Measurements from ENCODE around the gene TM6SF1.
A peak's percentile ranks its signal among the peaks of the same experiment; 100 is the strongest.
"Not testable (repeated sequence)": the region's sequence is repeated elsewhere in the genome, so short reads cannot be mapped to it uniquely, and the experiment has no call there.

TM6SF1 gene

GRCh38 chr15:83106994-83107840 is at the start of gene TM6SF1:
TSS of gene TM6SF1 (plus strand) at chr15:83107645. CDS start at chr15:83107681, 36 bp downstream.
- DNase-seq (ENCODE audit: low read depth in 4 of 4, low spot score in 1 of 4): no peak

DNA sequence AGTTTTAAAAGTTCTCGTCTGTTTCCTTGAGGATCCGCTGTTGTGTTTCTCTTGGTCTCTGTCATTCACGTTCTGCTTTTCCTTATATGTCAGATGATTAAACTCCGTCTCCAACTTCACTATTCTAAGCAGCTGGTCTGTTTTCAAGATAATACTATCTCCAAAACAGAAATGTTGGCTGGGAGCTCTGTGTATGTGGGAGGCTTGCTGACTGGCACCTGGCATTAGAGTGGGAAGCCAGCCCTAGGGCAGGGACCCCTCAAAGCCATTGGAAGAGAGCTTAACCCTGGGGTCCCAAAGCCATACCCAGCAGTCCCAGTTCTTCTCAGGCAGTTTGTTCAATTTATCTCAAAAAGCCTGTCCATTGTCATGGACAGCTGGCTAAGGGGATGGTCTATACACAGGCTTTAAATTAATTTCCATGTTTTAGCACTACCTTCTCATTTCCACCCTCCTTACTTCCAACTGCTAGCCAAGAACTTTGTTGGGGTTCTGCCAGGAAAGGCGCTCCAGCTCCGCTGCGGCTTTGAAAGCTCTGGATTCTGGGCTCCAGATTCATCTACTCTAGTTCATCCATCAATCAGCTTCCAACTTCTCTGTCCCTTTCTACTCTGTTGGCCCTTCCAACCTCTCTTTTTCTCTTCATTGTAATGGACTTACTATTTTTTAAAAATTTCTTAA is 49.6 kb upstream of the TM6SF1 start:
- no peak for DNase-seq (ENCODE audit: low read depth in 4 of 4, low spot score in 1 of 4)

- DNase-seq (ENCODE audit: low read depth in 4 of 4, low spot score in 1 of 4): no peak
These were observed 45.8 kb upstream of the TM6SF1 start for GRCh38 chr15:83061680-83062079.

GRCh38 chr15:83062768-83063180 is 44.7 kb upstream of the TM6SF1 start:
- DNase-seq (ENCODE audit: low read depth in 4 of 4, low spot score in 1 of 4): no peak

- no peak for DNase-seq (ENCODE audit: low read depth in 4 of 4, low spot score in 1 of 4)
These were observed 43.9 kb upstream of the TM6SF1 start for GRCh38 chr15:83063551-83063950.

DNA sequence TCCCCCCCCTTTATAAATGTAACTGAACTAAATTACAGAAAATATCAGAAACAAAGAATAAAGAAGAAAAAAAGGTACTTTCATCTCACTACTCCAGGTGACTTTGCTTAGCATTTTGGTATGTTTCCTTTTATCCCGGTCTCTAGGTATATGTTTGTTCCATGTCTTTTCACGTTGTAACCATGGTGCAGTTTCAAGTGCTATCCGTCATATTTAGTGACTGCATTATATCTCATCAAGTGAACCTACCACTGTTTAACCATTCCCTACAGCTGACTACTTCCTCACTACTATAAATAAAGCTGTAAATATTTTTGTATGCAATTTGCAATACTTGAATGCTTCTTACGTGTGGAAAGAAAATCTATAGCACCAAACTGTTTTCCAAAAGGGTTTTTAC is 42.6 kb upstream of the TM6SF1 start:
- no peak for DNase-seq (ENCODE audit: low read depth in 4 of 4, low spot score in 1 of 4)

GRCh38 chr15:83065431-83065830 is 42.0 kb upstream of the TM6SF1 start:
- no peak for DNase-seq (ENCODE audit: low read depth in 4 of 4, low spot score in 1 of 4)

DNA sequence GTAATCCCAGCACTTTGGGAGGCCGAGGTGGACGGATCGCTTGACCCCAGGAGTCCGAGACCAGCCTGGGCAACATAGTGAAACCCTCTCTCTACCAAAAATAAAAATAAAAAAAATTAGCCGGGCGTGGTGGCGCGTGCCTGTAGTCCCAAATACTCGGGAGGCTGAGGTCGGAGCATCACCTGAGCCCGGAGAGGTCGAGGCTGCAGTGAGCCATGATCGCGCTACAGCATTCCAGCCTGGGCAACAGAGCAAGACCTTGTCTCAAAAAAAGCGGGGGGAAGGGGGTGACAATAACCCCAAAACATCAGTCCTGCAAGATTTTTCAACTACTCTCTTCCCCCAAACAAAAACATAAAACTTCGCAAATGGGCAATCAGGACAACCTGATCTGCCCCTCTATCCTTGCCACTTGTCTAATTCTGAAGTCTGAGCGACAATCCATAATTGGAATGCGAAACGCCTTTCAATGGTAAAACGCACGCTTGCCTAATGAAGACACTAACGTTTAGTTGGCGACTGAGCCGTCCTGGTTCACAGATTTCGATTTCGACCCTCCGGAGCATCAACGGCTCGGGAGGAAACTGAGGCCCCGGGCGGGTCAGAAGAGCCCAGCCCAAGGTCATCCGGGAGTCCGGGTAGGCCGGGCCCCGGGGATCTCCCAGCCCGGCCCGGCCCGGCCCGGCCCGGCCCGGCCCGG is 41.3 kb upstream of the TM6SF1 start:
- DNase-seq (ENCODE audit: low read depth in 4 of 4, low spot score in 1 of 4): no peak

DNA sequence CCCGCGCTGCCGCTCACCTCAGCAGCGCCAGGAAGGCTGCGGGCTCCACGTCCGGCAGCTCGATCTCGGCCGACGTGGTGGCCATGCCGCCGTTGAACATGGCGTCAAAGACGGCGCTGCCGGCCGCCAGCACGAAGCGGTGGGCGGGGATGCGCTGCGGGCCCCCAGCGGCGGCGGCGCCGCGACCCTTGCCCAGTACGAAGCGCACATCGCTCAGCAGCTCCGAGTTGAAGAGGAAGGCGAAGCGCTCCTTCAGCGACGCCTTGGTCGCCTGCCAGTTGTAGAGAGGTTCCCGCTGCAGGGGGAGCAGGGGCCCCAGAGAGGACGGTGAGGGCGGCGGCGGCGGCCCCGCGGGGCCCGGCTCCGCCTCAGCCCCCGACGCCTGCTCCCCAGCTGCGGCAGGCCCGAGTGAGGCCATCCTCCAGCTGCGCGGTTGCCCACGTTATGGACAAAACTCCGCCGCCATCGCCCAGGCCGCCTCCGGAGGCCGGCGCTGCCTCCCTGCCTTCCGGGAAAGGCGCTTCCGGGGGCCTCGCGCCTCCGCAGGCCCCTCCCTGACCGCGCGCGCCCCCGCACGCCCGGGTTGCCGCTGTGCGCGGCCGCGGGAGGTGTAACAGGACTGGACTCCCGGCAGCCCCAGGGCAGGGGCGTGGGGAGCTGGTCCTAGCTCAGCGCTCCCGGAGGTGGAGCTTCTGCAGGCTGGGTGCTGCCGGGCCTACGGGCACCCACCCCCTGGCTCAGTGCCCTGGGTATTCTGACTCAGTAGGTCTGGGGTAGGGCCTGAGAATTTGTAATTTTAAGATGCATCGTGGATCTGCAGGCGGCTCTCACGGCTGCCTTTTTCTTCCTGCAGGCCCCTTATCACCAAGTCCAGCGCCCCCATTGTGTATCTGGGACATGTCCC is 40.5 kb upstream of the TM6SF1 start, which contains the start of gene BTBD1:
TSS of gene BTBD1 (minus strand) at position 519 of the 904 bp plus-strand sequence. CDS start at position 418, 101 bp downstream.
- DNase-seq (ENCODE audit: low read depth in 4 of 4, low spot score in 1 of 4): peak; percentile 61 to 91 (median 74)

DNA sequence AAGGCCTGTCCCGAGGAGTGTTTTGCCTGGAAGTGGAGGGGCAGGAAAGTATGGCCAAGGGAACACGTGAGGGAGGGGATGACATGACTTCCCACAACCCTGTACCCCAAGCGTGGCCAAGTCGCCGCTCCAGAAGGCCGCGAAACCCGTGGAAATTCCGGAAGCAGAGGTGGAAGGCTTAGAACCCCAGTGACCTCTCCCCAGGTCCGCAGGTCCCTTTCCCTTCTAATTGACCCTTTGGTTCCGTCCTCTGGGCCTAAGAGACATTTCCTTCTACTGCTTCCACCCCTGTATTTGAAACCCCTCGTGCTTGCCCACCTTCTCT is 39.8 kb upstream of the TM6SF1 start:
- DNase-seq (ENCODE audit: low read depth in 4 of 4, low spot score in 1 of 4): no peak

DNA sequence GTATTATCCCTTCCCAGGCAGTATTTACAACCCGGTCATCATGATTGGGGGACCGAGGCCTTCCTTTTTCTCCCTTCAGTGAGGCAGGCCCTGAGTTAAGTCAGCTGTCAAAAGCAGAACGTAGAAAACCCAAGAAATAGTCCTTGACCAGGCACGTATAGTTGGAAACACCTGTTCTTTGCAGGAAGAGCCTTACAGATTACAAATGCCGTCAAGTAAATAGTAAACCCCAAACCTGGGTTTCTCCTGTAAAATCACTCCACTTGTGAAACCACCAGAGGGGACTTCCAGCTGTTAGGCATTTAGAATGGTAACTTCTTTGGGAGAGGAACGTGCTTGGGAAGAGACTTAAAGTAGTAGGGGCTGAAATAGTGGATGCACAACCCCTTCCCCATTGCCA is 39.4 kb upstream of the TM6SF1 start:
- no peak for DNase-seq (ENCODE audit: low read depth in 4 of 4, low spot score in 1 of 4)

DNA sequence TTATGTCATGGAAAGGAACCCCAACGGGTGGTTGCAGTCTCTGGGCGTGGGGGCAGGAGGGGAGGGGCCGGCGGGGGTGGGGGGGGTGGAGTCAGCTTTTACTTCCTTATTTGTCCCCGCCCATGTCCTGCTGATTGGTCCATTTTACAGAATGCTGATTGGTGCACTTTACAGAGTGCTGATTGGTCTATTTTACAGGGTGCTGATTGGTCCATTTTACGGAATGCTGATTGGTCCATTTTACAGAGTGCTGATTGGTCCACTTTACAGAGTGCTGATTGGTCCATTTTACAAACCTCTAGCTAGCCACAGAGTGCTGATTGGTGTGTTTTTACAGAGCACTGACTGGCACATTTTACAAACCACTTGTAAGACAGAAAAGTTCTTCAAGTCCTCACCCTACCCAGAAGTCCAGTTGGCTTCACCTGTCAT is 38.2 kb upstream of the TM6SF1 start:
- DNase-seq (ENCODE audit: low read depth in 4 of 4, low spot score in 1 of 4): not testable (repeated sequence)

GRCh38 chr15:83077491-83078230 is 29.8 kb upstream of the TM6SF1 start:
- DNase-seq (ENCODE audit: low read depth in 4 of 4, low spot score in 1 of 4): no peak

- DNase-seq (ENCODE audit: low read depth in 4 of 4, low spot score in 1 of 4): no peak
These were observed 28.7 kb upstream of the TM6SF1 start for GRCh38 chr15:83078712-83079111.

DNA sequence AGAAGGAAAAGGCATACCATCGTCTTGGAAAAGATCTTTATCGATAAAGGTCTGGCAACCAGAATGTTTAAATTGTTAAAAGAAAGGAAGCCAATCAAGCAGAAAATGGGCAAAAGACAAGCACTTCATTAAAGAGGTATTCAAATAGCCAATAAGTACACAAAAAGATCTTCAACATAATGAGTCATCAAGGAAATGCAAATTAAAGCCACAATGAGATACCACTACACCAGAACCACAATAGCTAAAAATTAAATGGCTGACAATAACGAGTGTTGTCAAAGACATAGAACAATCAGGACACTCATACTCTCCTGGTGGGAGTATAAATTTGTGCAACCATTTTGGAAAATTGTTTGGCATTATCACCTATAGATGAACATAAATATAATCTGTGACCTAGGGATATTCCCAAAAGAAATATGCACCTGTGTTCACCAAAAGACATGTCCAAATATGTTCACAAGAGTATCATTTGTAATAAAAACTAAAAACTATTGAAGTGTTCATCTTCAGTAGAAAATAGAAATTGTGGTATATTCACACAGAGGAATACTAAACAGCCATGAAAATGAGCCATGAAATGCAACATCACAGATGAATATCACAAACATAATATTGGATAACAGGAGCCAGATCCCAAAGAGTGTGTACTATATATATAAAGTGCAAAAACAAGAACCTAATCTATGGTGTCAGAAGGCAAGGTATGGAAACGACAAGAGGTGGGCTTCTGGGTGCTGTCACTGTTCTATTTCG is 26.0 kb upstream of the TM6SF1 start:
- DNase-seq (ENCODE audit: low read depth in 4 of 4, low spot score in 1 of 4): no peak

DNA sequence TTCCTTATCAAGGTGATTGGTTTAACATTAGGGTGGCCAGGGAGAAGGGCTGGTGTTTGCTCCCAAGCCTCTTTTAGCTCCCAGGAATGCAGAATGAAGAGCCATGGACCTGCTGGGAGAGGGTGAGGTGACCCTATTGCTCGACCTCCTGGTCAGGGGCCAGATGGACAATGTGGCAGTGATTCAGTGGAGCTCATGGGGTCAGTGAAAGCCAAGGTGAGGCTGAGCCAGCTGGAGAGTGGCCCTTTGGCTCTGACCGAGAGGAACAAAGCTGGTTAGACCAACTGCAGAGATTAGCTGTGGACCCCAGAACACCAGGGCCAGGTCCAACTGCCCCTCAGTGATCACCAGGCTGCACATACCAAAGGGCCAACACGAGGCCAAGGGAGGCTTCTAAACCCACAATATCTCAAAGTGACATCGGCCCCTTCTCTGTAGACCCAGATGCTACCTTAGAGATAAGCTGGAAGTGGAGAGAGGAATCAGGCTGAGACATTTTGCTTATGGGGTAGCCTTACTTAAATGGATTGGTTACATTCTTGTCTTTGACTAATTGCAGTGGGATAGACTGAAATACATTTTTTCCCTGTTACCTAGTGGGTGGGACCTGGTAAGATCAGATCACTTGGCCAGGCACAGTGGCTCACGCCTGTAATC is 24.6 kb upstream of the TM6SF1 start:
- no peak for DNase-seq (ENCODE audit: low read depth in 4 of 4, low spot score in 1 of 4)

DNA sequence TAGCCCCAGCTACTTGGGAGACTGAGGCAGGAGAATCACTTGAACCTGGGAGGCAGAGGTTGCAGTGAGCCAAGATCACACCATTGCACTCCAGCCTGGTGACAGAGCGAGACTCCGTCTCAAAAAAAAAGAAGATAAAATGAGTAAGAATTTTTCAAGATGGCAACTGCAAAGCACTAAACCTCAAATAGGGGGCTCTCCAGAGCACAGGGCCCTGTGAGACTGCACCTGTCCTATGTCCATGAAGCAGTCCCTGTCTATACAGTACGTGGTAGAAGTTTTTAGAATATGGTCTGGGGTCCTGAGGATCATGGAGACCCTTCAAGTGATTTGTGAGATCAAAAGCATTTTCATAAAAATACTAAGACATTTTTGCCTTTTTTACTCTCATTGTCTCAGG is 22.0 kb upstream of the TM6SF1 start:
- DNase-seq (ENCODE audit: low read depth in 4 of 4, low spot score in 1 of 4): not testable (repeated sequence)

DNA sequence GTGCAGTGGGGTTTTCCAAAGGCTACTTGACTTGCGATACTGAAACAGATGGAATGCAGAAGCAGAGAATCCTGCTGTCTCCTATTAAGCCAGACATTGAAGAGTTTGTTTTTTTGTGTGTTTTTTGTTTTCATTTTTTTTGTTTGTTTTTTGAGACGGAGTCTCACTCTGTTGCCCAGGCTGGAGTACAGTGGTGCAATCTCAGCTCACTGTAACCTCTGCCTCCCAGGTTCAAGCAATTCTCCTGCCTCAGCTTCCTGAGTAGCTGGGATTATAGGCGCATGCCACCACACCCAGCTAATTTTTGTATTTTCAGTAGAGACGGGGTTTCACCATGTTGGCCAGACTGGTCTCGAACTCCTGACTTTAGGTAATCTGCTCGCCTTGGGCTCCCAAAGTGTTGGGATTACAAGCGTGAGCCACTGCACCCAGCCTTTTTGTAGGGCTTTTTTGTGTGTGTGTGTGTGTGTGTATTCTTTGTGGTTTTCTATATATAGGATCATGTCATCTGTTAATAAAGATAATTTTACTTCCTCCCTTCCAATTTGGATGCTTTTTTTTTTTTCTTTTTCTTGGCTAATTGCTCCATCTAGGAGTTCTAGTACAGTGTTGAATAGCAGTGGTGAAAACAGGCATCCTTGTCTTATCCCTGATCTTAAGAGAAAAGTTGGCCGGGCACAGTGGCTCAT is 21.4 kb upstream of the TM6SF1 start:
- not testable (repeated sequence) for DNase-seq (ENCODE audit: low read depth in 4 of 4, low spot score in 1 of 4)

Data from stimulated activated CD4-positive, alpha-beta T cell treated with anti-CD3 and anti-CD28 coated beads, Interleukin-1b, Interleukin-23, amount 100 ng/mL, for 24 hours (primary cell).